Activated gamma-delta T cell treated with anti-CD3 and anti-CD28 coated beads, Interleukin-2, amount 50 U/mL, for 16 hours (primary cell): ENCODE measurements around the gene P3R3URF.

Experiments
- DNase-seq: peaks from one replicate; pipeline ENCODE4 v3.0.0-alpha.2; 2020; ENCODE audit warnings: low read depth

The P3R3URF gene

GRCh38 chr1:46172321-46172720, 4.0 kb downstream of the P3R3URF start:
- DNase-seq, result no peak

- DNase-seq, result no peak
Observed at GRCh38 chr1:46171871-46172270, 4.4 kb downstream of the P3R3URF start.

DNA sequence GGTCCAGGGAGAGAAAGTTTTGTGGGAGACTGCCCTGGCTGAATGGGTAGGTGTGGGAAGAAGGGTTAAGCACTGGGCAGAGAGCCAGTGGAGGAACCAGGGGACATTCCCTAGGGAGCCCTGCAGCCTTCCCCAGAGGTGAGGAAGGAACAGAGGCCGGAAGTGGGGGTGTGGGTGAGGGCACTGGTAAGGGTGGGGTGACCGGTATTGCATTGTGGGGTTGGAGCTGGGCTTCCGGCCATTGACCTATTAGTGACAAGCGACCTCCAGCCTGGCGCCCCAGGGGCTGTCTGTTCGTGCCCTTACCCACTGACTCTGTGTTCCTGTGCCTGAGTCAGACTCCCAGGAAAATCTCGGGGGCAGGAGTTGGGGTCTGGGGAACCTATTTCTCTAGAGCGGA, 4.9 kb downstream of the P3R3URF start:
- DNase-seq, result no peak

- no peak for DNase-seq
Observed at GRCh38 chr1:46169811-46170454, 6.4 kb downstream of the P3R3URF start.

DNA sequence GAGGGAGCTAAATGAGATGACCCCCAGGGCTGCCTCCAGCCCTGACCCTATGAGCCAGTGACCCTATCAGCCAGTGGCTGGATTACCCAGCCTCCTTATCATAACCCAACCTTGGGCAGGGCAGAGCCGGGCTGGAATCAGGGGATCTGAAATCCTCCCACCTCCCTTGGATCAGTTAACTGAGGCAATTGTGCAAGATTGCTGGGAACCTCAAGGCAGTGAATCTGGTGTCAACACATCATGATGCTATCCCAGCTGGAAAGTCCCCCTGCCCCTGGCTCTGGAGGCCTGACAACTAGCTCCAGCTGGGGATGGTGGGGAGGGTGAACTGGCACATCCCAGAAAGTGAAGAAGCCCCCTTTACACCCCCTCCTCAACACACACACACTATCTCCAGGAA, 7.8 kb downstream of the P3R3URF start:
- DNase-seq, result no peak

DNA sequence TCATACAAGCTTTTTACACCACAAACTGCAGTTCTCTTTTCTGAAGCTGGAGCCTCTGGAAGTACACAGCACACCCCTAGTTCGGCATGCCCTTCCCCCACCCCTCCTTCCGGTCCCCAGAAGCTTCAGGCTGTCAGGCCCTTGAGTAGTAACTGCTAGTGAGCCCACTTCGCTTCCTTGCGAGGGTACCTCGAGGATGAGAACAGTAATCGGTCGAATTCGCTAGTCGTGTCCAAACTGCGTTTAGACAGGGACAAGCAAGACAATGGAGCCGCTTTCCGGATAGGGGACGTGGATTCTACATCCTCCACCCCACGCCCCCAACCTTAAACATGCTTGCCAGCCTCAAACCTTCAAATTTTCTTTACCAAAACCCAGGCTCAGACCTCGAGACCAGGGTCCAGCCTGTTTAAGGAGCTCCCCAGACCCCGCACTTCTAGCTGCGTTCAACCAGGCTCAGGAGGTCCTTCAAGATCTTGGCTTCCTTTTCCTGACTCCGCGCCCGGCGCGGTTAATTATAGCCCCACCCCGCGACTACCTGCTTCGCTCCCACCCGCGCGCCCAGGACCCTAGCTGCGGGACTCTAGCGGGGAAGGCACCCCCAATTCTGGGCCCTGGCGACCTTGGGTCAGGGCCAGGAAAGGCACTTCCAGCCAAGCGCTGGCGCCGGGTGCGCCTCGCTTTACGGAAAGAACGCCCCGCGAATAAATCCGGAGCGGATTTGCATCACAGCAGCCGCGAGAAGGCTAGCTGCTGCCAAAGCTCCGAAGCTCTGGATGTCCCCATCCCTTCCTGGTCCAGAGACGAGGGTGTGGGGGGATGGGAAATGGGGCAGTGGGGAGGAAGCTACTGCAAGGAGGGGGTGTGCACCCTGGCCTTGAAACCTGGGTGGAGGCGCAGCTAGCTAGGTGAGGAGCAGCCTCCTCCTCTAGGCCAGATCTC, 9.5 kb downstream of the P3R3URF start:
- DNase-seq, result no peak

DNA sequence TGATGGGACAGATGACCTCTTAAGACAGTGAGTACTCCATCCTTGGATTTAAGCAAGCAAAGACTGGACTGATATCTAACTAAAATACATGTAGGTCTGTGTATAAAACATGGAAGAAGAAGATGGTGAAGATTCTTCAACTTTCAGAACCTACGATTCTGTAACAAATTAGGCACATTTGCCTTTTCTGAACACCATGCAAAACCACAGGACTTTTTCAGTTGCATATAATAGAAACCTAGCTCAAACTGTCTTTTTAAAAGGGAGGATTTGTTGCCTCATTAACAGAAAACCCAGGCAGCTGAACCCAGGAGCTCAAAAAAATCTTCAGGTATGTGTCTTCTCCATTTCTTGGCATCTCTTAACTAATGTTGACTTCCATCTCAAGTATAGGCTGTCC, 16.1 kb downstream of the P3R3URF start:
- DNase-seq, result no peak

- DNase-seq, result no peak
Observed at GRCh38 chr1:46159516-46159915, 16.8 kb downstream of the P3R3URF start.

- DNase-seq, result no peak
Observed at GRCh38 chr1:46158312-46159281, 17.7 kb downstream of the P3R3URF start.

- no peak for DNase-seq
Observed at GRCh38 chr1:46157916-46158311, 18.4 kb downstream of the P3R3URF start.

- no peak for DNase-seq
Observed at GRCh38 chr1:46153732-46154131, 22.6 kb downstream of the P3R3URF start.

DNA sequence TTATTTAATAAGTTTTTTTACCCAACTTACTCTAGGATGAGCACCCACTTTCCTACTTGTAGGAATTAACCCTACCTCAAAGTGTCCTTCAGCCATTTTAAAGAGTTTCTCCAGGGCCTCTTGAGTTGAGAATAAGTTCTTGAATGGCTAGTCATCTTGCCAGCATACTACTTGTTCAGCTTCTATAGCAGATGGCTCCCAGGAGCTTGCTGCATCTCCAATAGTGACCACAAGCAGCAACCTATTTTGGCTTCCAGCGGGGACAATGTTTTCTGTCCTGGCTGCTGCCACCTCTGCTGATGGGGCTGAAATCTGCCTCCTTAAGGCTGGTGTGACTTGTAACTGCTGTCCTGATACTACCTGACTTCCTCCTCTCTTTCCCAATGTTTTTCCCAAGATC, 23.1 kb downstream of the P3R3URF start:
- DNase-seq, result no peak

- no peak for DNase-seq
Observed at GRCh38 chr1:46152016-46152415, 24.3 kb downstream of the P3R3URF start.

GRCh38 chr1:46150085-46150484, 26.2 kb downstream of the P3R3URF start:
- no peak for DNase-seq

DNA sequence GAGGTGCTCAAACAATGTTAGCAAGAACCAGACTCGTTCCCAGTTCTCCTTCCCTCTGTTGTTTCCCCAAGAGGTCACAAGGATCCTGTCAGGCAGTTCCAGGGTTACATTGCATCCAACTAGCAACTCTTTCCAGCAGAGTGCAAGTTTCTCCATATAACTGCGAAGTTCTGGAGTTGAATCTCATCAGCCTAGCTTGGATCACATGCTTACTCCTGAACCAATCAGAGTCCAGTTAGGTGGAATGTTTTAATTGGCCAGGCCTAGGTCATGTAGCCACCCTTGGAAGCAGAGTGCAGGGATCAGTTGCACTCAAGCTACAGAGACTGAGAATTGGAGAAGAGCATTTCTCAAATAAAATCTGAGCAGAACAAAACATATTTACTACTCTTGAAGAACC, 28.0 kb downstream of the P3R3URF start:
- DNase-seq, result no peak

- no peak for DNase-seq
Observed at GRCh38 chr1:46137916-46138315, 38.4 kb downstream of the P3R3URF start.

DNA sequence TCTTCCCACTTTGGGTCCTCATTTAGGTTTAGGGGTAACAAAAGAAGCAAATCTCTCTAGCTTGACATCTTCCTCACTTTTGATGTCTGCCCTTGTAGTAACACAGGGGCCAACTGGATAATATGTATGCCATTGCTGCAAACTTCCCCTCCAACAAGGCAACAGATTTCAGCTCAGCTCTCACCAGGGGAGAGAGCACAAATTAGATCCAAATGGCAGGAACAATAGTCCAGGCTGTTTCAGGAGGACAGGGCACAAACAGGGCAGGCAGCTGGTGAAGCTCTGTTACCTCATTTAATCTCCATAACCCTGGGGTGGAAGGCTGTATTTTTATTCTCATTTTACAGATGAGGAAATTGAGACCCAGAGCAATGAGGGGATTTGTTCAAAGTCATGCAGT, 39.6 kb downstream of the P3R3URF start:
- no peak for DNase-seq

- no peak for DNase-seq
Observed at GRCh38 chr1:46134660-46135331, 41.5 kb downstream of the P3R3URF start.

GRCh38 chr1:46133781-46134350, 42.4 kb downstream of the P3R3URF start:
- DNase-seq, result no peak

DNA sequence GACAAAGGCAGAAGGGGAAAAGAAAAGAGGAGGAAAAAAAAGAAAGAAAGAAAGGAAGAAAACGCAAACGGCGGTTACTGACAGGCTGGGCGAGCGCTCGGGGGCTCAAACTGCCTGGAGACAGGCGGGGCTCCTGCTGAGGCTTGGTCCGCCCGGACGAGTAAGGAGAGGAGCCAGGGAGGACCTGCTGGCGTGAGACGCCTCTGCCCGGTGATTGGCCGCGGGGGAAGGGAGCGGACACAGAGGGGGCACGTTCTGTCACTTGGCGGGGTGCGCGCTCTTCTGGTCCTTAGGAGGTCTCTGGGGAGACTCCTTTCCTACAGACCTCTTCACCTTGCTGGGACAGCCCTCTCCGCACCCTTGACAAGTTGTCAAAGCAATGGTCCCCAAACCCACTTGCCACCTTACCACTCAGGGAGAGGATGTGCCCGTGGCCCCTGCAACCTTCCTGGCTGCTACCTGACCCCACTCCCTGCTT, 43.1 kb downstream of the P3R3URF start:
- DNase-seq, result no peak

DNA sequence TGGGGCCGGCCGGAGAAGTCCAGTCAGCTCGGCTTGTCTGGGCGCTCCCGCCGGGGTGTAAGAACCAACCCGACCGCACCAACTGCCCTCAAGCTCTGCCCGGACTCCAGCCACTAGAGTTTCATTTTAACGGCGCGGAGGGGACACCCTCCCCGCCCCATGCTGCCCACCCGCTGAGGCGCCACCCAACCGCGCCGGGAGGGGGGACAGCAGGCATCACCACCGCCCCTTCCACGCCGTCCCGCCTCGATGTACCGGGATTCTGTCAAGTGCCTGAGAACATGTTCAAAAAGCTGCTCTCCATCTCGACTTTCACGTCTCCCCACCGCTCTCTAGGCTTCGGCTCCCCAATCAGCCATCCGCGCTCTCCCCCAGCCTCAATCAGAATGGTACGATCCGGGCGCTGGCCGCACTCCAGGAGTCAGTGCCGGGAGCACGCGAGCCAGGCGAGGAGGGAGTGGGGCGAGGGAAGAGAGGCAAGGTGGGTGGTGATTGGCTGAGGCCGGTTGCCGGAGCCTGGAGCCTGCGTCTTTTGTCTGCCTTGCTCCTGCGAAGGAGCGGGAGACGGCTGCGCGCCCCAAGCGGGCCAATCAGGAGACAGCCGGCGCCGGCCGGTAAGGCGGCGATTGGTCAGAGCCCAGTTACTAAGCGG, 43.6 kb downstream of the P3R3URF start, which contains the start of gene PIK3R3:
Gene PIK3R3, minus strand, starts transcription at position 101 of the 652 bp plus-strand sequence. CDS start 677 bp downstream, outside the sequence.
- peak; percentile 86 for DNase-seq
